HG03108 (cell line): ENCODE results near the gene PTX3.

Experiments
- ATAC-seq: cut with Tn5 transposase; IDR thresholded peaks from one replicate; pipeline ENCODE4 v1.9.1; 2021; ENCODE audit warnings: moderate library complexity; ENCODE audit not compliant: unreplicated experiment

Gene PTX3

GRCh38 chr3:157436583-157437291 is at the start of gene PTX3:
PTX3 (plus strand) TSS chr3:157436850; CDS start chr3:157436934, 84 bp downstream.
- ATAC-seq, result no peak

GRCh38 chr3:157387708-157388435 is 48.8 kb upstream of the PTX3 start:
- ATAC-seq, result no peak

- ATAC-seq, result no peak
These were observed 47.7 kb upstream of the PTX3 start for GRCh38 chr3:157388976-157389375.

- no peak for ATAC-seq
These were observed 45.7 kb upstream of the PTX3 start for GRCh38 chr3:157390713-157391515.

- no peak for ATAC-seq
These were observed 44.5 kb upstream of the PTX3 start for GRCh38 chr3:157392104-157392503.

GRCh38 chr3:157393113-157393512 is 43.5 kb upstream of the PTX3 start:
- no peak for ATAC-seq

GRCh38 chr3:157394411-157394810 is 42.2 kb upstream of the PTX3 start:
- no peak for ATAC-seq

GRCh38 chr3:157398598-157398997 is 38.1 kb upstream of the PTX3 start:
- no peak for ATAC-seq

- no peak for ATAC-seq
These were observed 32.3 kb upstream of the PTX3 start for GRCh38 chr3:157404381-157404780.

- no peak for ATAC-seq
These were observed 31.2 kb upstream of the PTX3 start for GRCh38 chr3:157405457-157405856.

- ATAC-seq, result no peak
These were observed 30.3 kb upstream of the PTX3 start for GRCh38 chr3:157406394-157406793.

GRCh38 chr3:157407769-157408168 is 28.9 kb upstream of the PTX3 start:
- no peak for ATAC-seq

GRCh38 chr3:157408499-157409149 is 28.0 kb upstream of the PTX3 start:
- no peak for ATAC-seq

- ATAC-seq, result no peak
These were observed 27.1 kb upstream of the PTX3 start for GRCh38 chr3:157409516-157409915.

- no peak for ATAC-seq
These were observed 25.7 kb upstream of the PTX3 start for GRCh38 chr3:157410945-157411344.

GRCh38 chr3:157412323-157412855 is 24.3 kb upstream of the PTX3 start:
- ATAC-seq, result no peak

GRCh38 chr3:157414861-157415260 is 21.8 kb upstream of the PTX3 start:
- ATAC-seq, result no peak

GRCh38 chr3:157416347-157417087 is 20.1 kb upstream of the PTX3 start:
- ATAC-seq, result no peak

GRCh38 chr3:157417247-157417646 is 19.4 kb upstream of the PTX3 start:
- ATAC-seq, result no peak

GRCh38 chr3:157418104-157418503 is 18.5 kb upstream of the PTX3 start:
- ATAC-seq, result no peak
